C4-2B (cell line): ENCODE measurements around the gene TTC28.

Experiments used
- H3K27ac ChIP-seq: fragments of 450-650 bp; 2 replicates; pipeline ENCODE4 v1.5.1; 2017
- CTCF ChIP-seq: fragments of 450-650 bp; conservative IDR thresholded peaks from 2 replicates; pipeline ENCODE4 v1.5.1; 2017; ENCODE audit warnings: mild to moderate bottlenecking
- ZFX ChIP-seq: fragments of 450-650 bp; IDR thresholded peaks from 2 replicates; pipeline ENCODE4 v1.6.1; 2017

TTC28 gene

GRCh38 chr22:27993774-27994350, 685.8 kb downstream of the TTC28 start:
- H3K27ac ChIP-seq: no peak overlapping the region
- no peak for TF ChIP-seq ZFX
- TF ChIP-seq CTCF: no peak

- TF ChIP-seq ZFX (no peak), CTCF (no peak)
Measured at GRCh38 chr22:27993201-27993635, 686.4 kb downstream of the TTC28 start.

GRCh38 chr22:27992294-27993165, 687.1 kb downstream of the TTC28 start:
- H3K27ac ChIP-seq: no peak overlapping the region
- TF ChIP-seq ZFX (no peak), CTCF (no peak)

More at GRCh38 chr22:27993201-27993635, 686.4 kb downstream of the TTC28 start:
- no peak overlapping the region for H3K27ac ChIP-seq

- no peak overlapping the region for H3K27ac ChIP-seq
Measured at GRCh38 chr22:27991586-27992293, 687.9 kb downstream of the TTC28 start.

GRCh38 chr22:27990879-27991278, 688.8 kb downstream of the TTC28 start:
- TF ChIP-seq CTCF (no peak; the same call in 1 of the 2 replicates), ZFX (no peak)
- no peak overlapping the region for H3K27ac ChIP-seq

More at GRCh38 chr22:27991586-27992293, 687.9 kb downstream of the TTC28 start:
- TF ChIP-seq ZFX (no peak), CTCF (no peak)

- H3K27ac ChIP-seq: no peak overlapping the region
- TF ChIP-seq ZFX (no peak), CTCF (no peak)
Measured at GRCh38 chr22:27990451-27990840, 689.2 kb downstream of the TTC28 start.
